GM12864 (cell line): ENCODE measurements around the gene RASSF3.

Experiments
- DNase-seq: peaks from one replicate; pipeline ENCODE4 v3.0.0-alpha.2; 2011; ENCODE audit warnings: low read depth
- H3K4me3 ChIP-seq: 2 replicates; pipeline ENCODE4 v1.5.1; 2011; ENCODE audit warnings: mild to moderate bottlenecking, low read depth, low read length, control low read depth
- TF ChIP-seq, protein P1 (sequence below): IDR thresholded peaks from 2 replicates; pipeline ENCODE4 v1.5.1; 2011; ENCODE audit warnings: low read depth, mild to moderate bottlenecking, moderate library complexity, low read length, control low read depth, inconsistent platforms; ENCODE audit errors: missing control alignments

RASSF3 gene

DNA sequence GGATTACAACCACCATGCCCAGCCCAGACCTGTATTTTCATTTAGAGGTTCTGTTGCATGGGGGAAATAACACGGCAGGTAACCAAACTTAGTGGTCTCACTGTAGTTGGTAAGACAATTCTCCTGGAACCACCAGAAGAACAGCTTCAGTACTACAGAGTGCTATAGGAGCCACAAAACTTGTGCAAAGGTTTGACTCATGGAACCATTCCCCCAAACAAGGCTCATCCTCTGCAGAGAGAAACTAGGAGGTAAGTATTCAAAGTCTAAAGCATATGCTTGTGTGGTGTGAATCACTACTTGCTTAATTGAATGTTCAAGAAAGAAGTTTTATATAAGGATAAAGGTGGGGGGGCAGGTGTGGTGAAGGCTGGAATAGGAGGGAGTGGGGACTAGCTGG lies 90.2 kb downstream of the RASSF3 start:
- TF ChIP-seq, protein P1, sequence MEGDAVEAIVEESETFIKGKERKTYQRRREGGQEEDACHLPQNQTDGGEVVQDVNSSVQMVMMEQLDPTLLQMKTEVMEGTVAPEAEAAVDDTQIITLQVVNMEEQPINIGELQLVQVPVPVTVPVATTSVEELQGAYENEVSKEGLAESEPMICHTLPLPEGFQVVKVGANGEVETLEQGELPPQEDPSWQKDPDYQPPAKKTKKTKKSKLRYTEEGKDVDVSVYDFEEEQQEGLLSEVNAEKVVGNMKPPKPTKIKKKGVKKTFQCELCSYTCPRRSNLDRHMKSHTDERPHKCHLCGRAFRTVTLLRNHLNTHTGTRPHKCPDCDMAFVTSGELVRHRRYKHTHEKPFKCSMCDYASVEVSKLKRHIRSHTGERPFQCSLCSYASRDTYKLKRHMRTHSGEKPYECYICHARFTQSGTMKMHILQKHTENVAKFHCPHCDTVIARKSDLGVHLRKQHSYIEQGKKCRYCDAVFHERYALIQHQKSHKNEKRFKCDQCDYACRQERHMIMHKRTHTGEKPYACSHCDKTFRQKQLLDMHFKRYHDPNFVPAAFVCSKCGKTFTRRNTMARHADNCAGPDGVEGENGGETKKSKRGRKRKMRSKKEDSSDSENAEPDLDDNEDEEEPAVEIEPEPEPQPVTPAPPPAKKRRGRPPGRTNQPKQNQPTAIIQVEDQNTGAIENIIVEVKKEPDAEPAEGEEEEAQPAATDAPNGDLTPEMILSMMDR: no peak
- no peak for DNase-seq
- H3K4me3 ChIP-seq: no peak overlapping the region

DNA sequence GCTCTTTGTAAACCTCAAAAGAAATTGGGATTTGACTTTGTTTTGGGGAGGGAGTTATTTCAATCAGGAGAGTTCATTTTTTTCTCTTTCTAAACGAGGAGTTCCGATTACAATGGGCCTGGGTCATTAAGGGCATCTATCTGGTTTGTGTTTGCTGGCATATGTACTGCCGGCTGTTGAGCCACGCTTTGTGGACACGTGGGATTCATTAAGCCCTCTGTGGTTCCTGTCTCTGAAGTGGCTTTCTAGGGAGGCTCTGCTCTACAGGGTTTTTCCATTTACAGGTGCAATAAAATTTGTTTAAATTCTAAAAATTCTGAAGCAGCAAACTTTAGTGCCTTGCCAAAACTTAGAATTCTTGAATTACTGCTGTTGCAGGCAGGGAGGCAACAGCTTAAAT lies 91.0 kb downstream of the RASSF3 start:
- H3K4me3 ChIP-seq: no peak overlapping the region
- no peak for DNase-seq
- TF ChIP-seq, protein P1: no peak

DNA sequence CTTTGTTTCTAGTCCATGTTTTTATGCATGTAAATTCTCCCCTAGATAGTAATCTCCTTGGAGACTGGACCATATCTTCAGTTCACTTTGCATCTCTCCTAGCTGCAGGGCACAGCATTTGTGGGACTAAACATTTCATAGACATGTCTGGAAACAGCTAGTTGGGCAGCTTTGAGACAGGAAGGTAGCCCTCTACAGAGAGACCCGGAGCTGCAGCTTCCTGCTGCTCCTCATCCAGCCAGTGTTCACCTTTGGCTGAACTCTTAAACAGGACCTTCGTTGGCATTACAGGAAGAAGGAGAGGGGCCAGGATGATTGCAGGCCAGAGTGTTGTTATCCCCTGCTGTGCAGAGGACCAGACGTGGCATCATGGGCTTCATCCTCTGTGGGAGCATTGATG lies 96.0 kb downstream of the RASSF3 start:
- no peak for DNase-seq
- TF ChIP-seq, protein P1: no peak
- H3K4me3 ChIP-seq: no peak overlapping the region

DNA sequence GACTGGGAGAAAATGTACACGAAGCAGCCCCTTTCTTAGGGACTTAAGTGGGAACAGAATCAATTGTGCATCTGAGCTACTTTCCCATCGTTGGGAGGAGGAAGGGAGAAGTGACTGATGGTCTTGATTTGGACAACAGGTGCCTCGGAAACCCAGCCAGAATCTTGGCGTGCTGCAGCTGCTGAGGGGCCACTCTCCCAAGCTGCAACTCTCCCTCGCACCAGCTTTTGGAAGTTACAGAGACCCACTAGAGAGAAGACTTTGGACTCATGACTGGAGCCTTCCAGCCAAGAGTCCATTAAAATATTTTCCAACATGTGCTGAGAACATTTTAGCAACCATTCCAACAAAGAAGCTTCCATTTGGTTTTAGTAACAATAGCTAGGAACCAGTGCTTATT lies 96.6 kb downstream of the RASSF3 start:
- no peak for DNase-seq
- H3K4me3 ChIP-seq: no peak overlapping the region
- TF ChIP-seq, protein P1: no peak

DNA sequence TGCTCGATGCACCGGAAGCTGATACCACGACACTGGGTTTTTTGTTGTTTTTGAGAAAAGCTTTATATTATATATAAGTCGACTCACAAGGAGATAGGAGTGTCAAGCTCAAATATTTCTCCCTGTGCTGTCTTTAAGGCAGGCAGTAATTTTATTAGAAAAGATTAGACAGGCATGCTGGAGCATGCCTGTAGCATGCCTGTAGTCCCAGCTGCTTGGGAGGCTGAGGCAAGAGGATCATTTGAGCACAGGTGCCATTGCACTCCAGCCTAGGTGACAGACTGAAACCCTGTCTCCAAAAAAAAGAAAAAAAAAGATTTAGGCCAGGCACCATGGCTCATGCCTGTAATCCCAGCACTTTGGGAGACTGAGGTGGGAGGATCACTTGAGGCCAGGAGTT lies 97.1 kb downstream of the RASSF3 start:
- H3K4me3 ChIP-seq: no peak overlapping the region
- no peak for DNase-seq
- TF ChIP-seq, protein P1: no peak

DNA sequence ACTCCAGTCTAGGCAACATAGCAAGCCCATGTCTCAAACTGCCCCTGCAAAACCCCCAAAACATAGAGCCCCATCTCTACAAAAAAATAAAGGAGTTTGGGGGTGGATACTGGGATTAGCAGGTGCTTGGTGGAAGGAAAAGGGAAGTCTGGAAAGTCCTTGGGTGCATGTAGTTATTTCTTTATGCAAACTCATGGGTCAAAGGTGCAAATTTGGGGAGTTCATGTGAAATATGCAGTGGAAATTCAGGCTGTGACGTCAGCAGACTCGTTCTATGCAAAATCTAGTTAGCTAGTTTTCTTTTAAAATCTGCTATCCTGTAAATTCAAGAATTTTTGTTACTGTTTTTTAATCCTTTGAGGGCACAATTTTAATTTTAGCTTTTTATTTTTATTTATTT lies 97.6 kb downstream of the RASSF3 start:
- H3K4me3 ChIP-seq: no peak overlapping the region
- DNase-seq: no peak
- TF ChIP-seq, protein P1: no peak

DNA sequence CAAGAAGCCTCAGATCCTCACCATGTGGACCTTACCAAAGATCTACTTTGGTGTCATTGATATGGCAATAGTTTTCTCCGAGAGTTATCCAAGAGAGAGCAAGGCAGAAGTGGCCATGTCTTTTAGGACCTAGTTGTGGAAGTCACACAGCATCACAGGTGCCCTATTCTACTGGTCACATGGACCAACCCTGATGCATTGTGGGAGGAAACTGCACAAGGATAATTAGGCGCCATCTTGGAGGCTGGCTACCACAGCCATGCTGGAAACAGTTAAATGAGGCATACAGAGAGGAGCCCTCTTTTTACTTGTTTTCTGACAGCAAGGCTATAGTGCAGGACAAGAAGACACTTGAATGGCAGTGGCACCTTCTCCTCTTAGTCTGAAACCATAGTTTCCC lies 99.1 kb downstream of the RASSF3 start:
- TF ChIP-seq, protein P1: no peak
- H3K4me3 ChIP-seq: no peak overlapping the region
- no peak for DNase-seq
